Measurements from ENCODE around the gene ENKUR. TPM values are rescaled to one million over a fixed set of nuclear protein-coding genes. Genes with fewer than 3 reads are reported as not detected.
A peak's percentile ranks its signal among the peaks of the same experiment; 100 is the strongest.

ENKUR gene
- total RNA-seq, 1 experiment from 2014 or later, result 0.66 TPM

GRCh38 chr10:24952707-24953645 lies 63.0 kb downstream of the ENKUR start:
- peaks cover 47% of the 10 kb centered on the region for H3K4me1 Mint-ChIP-seq (ENCODE audit: low read depth, unreplicated experiment)
- peak overlapping the region; percentile 88 for H3K27ac Mint-ChIP-seq (ENCODE audit: unreplicated experiment)
- peak; percentile 60 for TF ChIP-seq CTCF (IDR thresholded peaks at IDR 0.05; ENCODE audit: unreplicated experiment)
- CTCF ChIA-PET, result interaction anchor here (0.6 to 1.0 kb wide), 3 partner anchors 9 to 310 kb away, joined by 3 to 7 read pairs (median 3); no protein-coding TSS in a partner anchor
- peak; percentile 71 for DNase-seq
- no TSS peak for BruUV-seq (replicated peaks)
- peak overlapping the region; percentile 67 for H3K4me3 Mint-ChIP-seq (ENCODE audit: low read depth, unreplicated experiment)
- peaks cover 20% of the 10 kb centered on the region for H3K36me3 Mint-ChIP-seq (ENCODE audit: insufficient read depth, unreplicated experiment)
- H3K27me3 Mint-ChIP-seq (ENCODE audit: unreplicated experiment), result no peaks in the 10 kb centered on the region
- intact Hi-C loops (cut with micrococcal nuclease; ENCODE audit: unreplicated experiment), result loop anchor here (5.0 kb wide), 2 partner anchors 231 to 246 kb away; partner anchors contain the start of gene ARHGAP21
- peaks cover 4% of the 10 kb centered on the region for H3K9me3 Mint-ChIP-seq (ENCODE audit: low read depth, unreplicated experiment)

- CTCF ChIA-PET, result interaction anchor here (0.7 to 1.0 kb wide), 3 partner anchors 61 to 309 kb away, joined by 3 to 4 read pairs (median 3); no protein-coding TSS in a partner anchor
- intact Hi-C loops (cut with micrococcal nuclease; ENCODE audit: unreplicated experiment), result loop anchor here (5.0 kb wide), 2 partner anchors 230 to 245 kb away; partner anchors contain the start of gene ARHGAP21
- H3K4me3 Mint-ChIP-seq (ENCODE audit: low read depth, unreplicated experiment), result peak within 1 kb of the TSS; percentile 67
- DNase-seq, result peak; percentile 58
- peaks cover 20% of the 10 kb centered on the region for H3K36me3 Mint-ChIP-seq (ENCODE audit: insufficient read depth, unreplicated experiment)
- no peaks in the 10 kb centered on the region for H3K27me3 Mint-ChIP-seq (ENCODE audit: unreplicated experiment)
- peaks cover 4% of the 10 kb centered on the region for H3K9me3 Mint-ChIP-seq (ENCODE audit: low read depth, unreplicated experiment)
- no peak for TF ChIP-seq CTCF (IDR thresholded peaks at IDR 0.05; ENCODE audit: unreplicated experiment)
- peaks cover 52% of the 10 kb centered on the region for H3K4me1 Mint-ChIP-seq (ENCODE audit: low read depth, unreplicated experiment)
- H3K27ac Mint-ChIP-seq (ENCODE audit: unreplicated experiment), result peak within 1 kb of the TSS; percentile 88
- TSS peak; percentile 53 for BruUV-seq (replicated peaks)
These were observed 63.7 kb downstream of the ENKUR start, which contains the start of gene PRTFDC1 for GRCh38 chr10:24952143-24952706. TSS of gene PRTFDC1 (minus strand) at chr10:24952606. CDS start at chr10:24952575, 31 bp downstream.

- Mint-ChIP-seq H3K4me3 (ENCODE audit: low read depth, unreplicated experiment) (peak overlapping the region; percentile 67), H3K9me3 (ENCODE audit: low read depth, unreplicated experiment) (peaks cover 4% of the 10 kb centered on the region), H3K36me3 (ENCODE audit: insufficient read depth, unreplicated experiment) (peaks cover 20% of the 10 kb centered on the region), H3K4me1 (ENCODE audit: low read depth, unreplicated experiment) (peaks cover 52% of the 10 kb centered on the region), H3K27ac (ENCODE audit: unreplicated experiment) (peak overlapping the region; percentile 88), H3K27me3 (ENCODE audit: unreplicated experiment) (no peaks in the 10 kb centered on the region)
- no TSS peak for BruUV-seq (replicated peaks)
- DNase-seq, result peak; percentile 20
- intact Hi-C loops (cut with micrococcal nuclease; ENCODE audit: unreplicated experiment), result loop anchor here (5.0 kb wide), 2 partner anchors 229 to 244 kb away; partner anchors contain the start of gene ARHGAP21
- CTCF ChIA-PET, result interaction anchor here (0.6 to 1.0 kb wide), 3 partner anchors 61 to 288 kb away, joined by 3 to 4 read pairs (median 3); no protein-coding TSS in a partner anchor
- no peak for TF ChIP-seq CTCF (IDR thresholded peaks at IDR 0.05; ENCODE audit: unreplicated experiment)
These were observed 64.5 kb downstream of the ENKUR start for GRCh38 chr10:24951201-24952142.
